Breast epithelium (tissue), 4 donors: ENCODE results near the gene ZSCAN1. TPM values are rescaled to one million over a fixed set of nuclear protein-coding genes. Genes with fewer than 3 reads are reported as not detected.

Experiments
- DNase-seq, 2 donors: peaks; one replicate each; pipeline ENCODE4 v3.0.0-alpha.2; 2019; ENCODE audit warnings: low spot score in 2 of 2
- H3K27ac ChIP-seq, 2 donors: fragments of 200-600 bp; sonication (generic) in 1 of 2; one replicate each; pipeline ENCODE4 v1.5.1; 2016 to 2019; ENCODE audit warnings: mild to moderate bottlenecking in 1 of 2
- H3K27me3 ChIP-seq, 2 donors: fragments of 200-600 bp; sonication (generic) in 1 of 2; one replicate each; pipeline versions ENCODE4 v1.5.1 to v1.6.0; 2017 to 2019; ENCODE audit warnings: control low read depth in 1 of 2, mild to moderate bottlenecking in 1 of 2
- H3K36me3 ChIP-seq: fragments of 200-600 bp; one replicate; pipeline ENCODE4 v1.5.1; 2019
- H3K4me1 ChIP-seq, 2 donors: fragments of 200-600 bp; sonication (generic); one replicate each; pipeline ENCODE4 v1.5.1; 2016 to 2019; ENCODE audit warnings: control low read depth in 1 of 2
- H3K4me3 ChIP-seq, 3 donors: fragments of 200-600 bp; sonication (generic); 1 replicate in 2 of 3; 2 replicates in 1 of 3; pipeline ENCODE4 v1.5.1; 2016 to 2019; ENCODE audit warnings: mild to moderate bottlenecking in 3 of 3, moderate library complexity in 2 of 3
- H3K9me3 ChIP-seq, 2 donors: fragments of 200-600 bp; sonication (generic) in 1 of 2; one replicate each; pipeline ENCODE4 v1.5.1; 2016 to 2019; ENCODE audit warnings: control low read depth in 1 of 2
- CTCF ChIP-seq, 3 donors: fragments of 450-650 bp; IDR thresholded peaks; one replicate each; pipeline ENCODE4 v1.5.1; 2016 to 2017; ENCODE audit warnings: antibody characterized with exemption in 3 of 3, mild to moderate bottlenecking in 3 of 3, moderate library complexity in 3 of 3
- POLR2A ChIP-seq: fragments of 450-650 bp; IDR thresholded peaks from one replicate; pipeline ENCODE4 v1.6.1; 2016; ENCODE audit warnings: antibody characterized with exemption, mild to moderate bottlenecking, moderate library complexity
- POLR2AphosphoS5 ChIP-seq, 3 donors: sonication (generic); formaldehyde crosslinking; IDR thresholded peaks; one replicate each; pipeline ENCODE4 v1.6.1; 2017; ENCODE audit warnings: antibody characterized with exemption in 3 of 3
- intact Hi-C: fragments of 100-400 bp; cut with DNase I; formaldehyde crosslinking; loops from one replicate; pipeline ENCODE4 v1.15.1; 2023; ENCODE audit warnings: low total_unique reads
- total RNA-seq, 3 donors: library from RNA; depleted of rRNA; stranded (reverse); fragments of >200 nt; gene quantifications; one replicate each; pipeline ENCODE4 v1.1.0, GENCODE V29; 2016

Gene ZSCAN1
- total RNA-seq, 3 donors from 2014 or later = 1.3 TPM; not detected in 2

- peaks cover 49 to 71% of the 10 kb centered on the region in 2 donors for H3K9me3 ChIP-seq
- no peaks in the 10 kb centered on the region for H3K27me3 ChIP-seq
- peak in 1 of 3 donors; percentile 13 for TF ChIP-seq CTCF (IDR thresholded peaks at IDR 0.05)
- TF ChIP-seq POLR2A = peak; percentile 42
- peak; percentile 31 to 84 (median 44) for TF ChIP-seq POLR2AphosphoS5 (IDR thresholded peaks at IDR 0.05)
- intact Hi-C loops = no loop called here
- H3K4me1 ChIP-seq = no peaks in the 10 kb centered on the region
- DNase-seq = peak; percentile 90 to 93
- peaks cover 7% of the 10 kb centered on the region for H3K36me3 ChIP-seq
- H3K27ac ChIP-seq = peak overlapping the region; percentile 88 to 96
- H3K4me3 ChIP-seq = peak overlapping the region; percentile 39 to 79 (median 48)
Measured at GRCh38 chr19:58009666-58010301, 24.0 kb upstream of the ZSCAN1 start.

- H3K27me3 ChIP-seq = no peaks in the 10 kb centered on the region
- no peak for DNase-seq
- H3K4me3 ChIP-seq = peak overlapping the region in 1 of 3 donors; percentile 79
- H3K36me3 ChIP-seq = peaks cover 7% of the 10 kb centered on the region
- H3K9me3 ChIP-seq = peaks cover 42 to 65% of the 10 kb centered on the region in 2 donors
- no peaks in the 10 kb centered on the region for H3K4me1 ChIP-seq
- peak overlapping the region in 1 of 2 donors; percentile 88 for H3K27ac ChIP-seq
- TF ChIP-seq CTCF (IDR thresholded peaks at IDR 0.05) (no peak), POLR2AphosphoS5 (IDR thresholded peaks at IDR 0.05) (no peak), POLR2A (no peak)
- intact Hi-C loops = no loop called here
Measured at GRCh38 chr19:58010507-58010906, 23.3 kb upstream of the ZSCAN1 start.

GRCh38 chr19:58014141-58014540 is 19.7 kb upstream of the ZSCAN1 start:
- Histone ChIP-seq H3K27ac (no peak overlapping the region), H3K36me3 (no peaks in the 10 kb centered on the region), H3K4me1 (no peaks in the 10 kb centered on the region), H3K27me3 (no peaks in the 10 kb centered on the region), H3K4me3 (no peak overlapping the region), H3K9me3 (peaks cover 12 to 33% of the 10 kb centered on the region in 2 donors)
- intact Hi-C loops = no loop called here
- DNase-seq = no peak
- TF ChIP-seq POLR2A (no peak), CTCF (IDR thresholded peaks at IDR 0.05) (no peak), POLR2AphosphoS5 (IDR thresholded peaks at IDR 0.05) (no peak)

- H3K27me3 ChIP-seq = peaks cover 0 to 3% of the 10 kb centered on the region in 2 donors
- no peaks in the 10 kb centered on the region for H3K36me3 ChIP-seq
- no peak for DNase-seq
- intact Hi-C loops = loop anchor here (10.0 kb wide), 1 partner anchor 135 kb away; the partner anchor contains the start of gene ZNF329
- TF ChIP-seq CTCF (IDR thresholded peaks at IDR 0.05) (no peak), POLR2A (no peak), POLR2AphosphoS5 (IDR thresholded peaks at IDR 0.05) (no peak)
- peaks cover 8 to 12% of the 10 kb centered on the region in 2 donors for H3K9me3 ChIP-seq
- H3K27ac ChIP-seq = no peak overlapping the region
- H3K4me1 ChIP-seq = no peaks in the 10 kb centered on the region
- no peak overlapping the region for H3K4me3 ChIP-seq
Measured at GRCh38 chr19:58020129-58020528, 13.7 kb upstream of the ZSCAN1 start.

- DNase-seq = peak; percentile 38 to 42
- Histone ChIP-seq H3K36me3 (no peaks in the 10 kb centered on the region), H3K4me3 (peak overlapping the region in 1 of 3 donors; percentile 31), H3K9me3 (peaks cover 12 to 16% of the 10 kb centered on the region in 2 donors), H3K27ac (no peak overlapping the region), H3K4me1 (no peaks in the 10 kb centered on the region), H3K27me3 (peaks cover 0 to 3% of the 10 kb centered on the region in 2 donors)
- intact Hi-C loops = loop anchor here (10.0 kb wide), 1 partner anchor 133 kb away; the partner anchor contains the start of gene ZNF329
- no peak for TF ChIP-seq POLR2A
- TF ChIP-seq POLR2AphosphoS5 (IDR thresholded peaks at IDR 0.05) = no peak
- peak; percentile 60 to 71 (median 64) for TF ChIP-seq CTCF (IDR thresholded peaks at IDR 0.05)
Measured at GRCh38 chr19:58021541-58022282, 12.1 kb upstream of the ZSCAN1 start.
